ENCODE data around the gene WDR1.

WDR1 gene

DNA sequence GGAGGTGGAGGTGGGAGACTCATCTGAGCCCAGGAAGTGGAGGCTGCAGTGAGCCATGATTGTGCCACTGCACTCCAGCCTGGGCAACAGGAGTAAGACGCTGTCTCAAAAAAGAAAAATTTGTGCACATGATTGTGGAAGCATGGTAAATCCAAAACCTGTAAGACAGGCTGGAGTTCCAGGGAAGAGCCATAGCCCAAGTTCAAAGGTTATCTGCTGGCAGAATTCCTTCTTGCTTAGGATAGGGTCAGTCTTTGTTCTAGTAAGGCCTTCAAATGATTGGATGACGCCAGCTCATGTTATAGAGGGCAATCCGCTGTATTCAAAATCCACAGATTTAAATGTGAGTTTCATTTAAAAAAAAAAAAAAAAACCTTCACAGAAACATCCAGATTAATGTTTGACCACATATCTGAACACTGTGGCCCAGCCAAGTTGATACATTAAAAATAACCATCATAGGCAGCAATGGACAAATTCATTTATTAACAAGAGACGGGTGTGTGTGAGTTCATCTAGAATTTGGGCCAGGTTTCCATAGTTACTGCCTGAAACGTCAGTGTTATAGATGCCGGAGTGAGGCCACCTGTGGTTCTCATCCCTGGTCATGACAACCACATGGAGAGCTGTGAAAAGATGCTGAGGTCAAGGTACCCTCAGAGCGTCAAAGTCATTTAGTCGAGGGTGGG, 60.1 kb downstream of the WDR1 start:
- ATAC-seq: no peak
- TF ChIP-seq ZNF565 (CRISPR knock-in tag; conservative IDR thresholded peaks at IDR 0.05; ENCODE audit: low read depth): no peak

DNA sequence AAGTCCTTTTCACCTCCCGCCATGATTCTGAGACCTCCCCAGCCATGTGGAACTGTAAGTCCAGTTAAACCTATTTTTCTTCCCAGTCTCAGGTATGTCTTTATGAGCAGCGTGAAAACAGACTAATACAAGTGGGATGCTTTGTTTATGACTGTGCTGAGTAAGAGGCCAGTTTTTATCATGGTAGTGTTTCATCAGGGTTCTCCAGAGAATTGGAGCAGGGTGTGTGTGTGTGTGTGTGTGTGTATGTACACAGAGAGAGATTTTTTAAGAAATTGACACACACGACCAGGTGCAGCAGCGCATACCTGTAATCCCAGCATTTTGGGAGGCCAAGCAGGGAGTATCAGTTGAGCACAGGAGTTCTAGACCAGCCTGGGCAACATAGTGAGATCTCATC, 60.7 kb downstream of the WDR1 start:
- TF ChIP-seq GLIS3 (CRISPR knock-in tag; IDR thresholded peaks at IDR 0.05) (no peak), SNAI2 (CRISPR knock-in tag; IDR thresholded peaks at IDR 0.05) (no peak), ESRRG (CRISPR knock-in tag; IDR thresholded peaks at IDR 0.05) (no peak)
- TF ChIP-seq, protein P1, sequence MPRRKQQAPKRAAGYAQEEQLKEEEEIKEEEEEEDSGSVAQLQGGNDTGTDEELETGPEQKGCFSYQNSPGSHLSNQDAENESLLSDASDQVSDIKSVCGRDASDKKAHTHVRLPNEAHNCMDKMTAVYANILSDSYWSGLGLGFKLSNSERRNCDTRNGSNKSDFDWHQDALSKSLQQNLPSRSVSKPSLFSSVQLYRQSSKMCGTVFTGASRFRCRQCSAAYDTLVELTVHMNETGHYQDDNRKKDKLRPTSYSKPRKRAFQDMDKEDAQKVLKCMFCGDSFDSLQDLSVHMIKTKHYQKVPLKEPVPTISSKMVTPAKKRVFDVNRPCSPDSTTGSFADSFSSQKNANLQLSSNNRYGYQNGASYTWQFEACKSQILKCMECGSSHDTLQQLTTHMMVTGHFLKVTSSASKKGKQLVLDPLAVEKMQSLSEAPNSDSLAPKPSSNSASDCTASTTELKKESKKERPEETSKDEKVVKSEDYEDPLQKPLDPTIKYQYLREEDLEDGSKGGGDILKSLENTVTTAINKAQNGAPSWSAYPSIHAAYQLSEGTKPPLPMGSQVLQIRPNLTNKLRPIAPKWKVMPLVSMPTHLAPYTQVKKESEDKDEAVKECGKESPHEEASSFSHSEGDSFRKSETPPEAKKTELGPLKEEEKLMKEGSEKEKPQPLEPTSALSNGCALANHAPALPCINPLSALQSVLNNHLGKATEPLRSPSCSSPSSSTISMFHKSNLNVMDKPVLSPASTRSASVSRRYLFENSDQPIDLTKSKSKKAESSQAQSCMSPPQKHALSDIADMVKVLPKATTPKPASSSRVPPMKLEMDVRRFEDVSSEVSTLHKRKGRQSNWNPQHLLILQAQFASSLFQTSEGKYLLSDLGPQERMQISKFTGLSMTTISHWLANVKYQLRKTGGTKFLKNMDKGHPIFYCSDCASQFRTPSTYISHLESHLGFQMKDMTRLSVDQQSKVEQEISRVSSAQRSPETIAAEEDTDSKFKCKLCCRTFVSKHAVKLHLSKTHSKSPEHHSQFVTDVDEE (CRISPR knock-in tag; IDR thresholded peaks at IDR 0.05): no peak
- no peak for ATAC-seq

DNA sequence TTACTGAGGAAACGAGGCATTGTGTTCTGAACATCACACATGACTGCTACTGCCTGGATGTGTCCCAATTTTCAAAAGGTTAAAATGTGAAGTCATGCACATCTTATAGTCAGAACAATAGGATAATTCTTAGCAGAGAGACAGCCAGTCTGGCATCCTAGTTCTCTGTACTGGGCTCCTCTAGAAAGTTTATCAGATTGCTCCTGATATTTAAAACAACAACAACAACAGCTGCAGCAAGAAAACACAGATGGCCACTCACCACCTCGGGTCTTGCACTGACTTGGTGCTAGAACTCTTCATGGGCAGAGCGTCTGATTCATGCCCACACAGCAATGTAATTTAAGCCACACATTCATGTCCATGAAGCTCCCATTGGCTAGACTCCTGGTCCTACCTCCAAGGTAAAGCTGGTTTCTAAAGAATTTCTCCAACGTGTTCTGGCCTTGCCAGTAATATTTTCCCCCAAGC, 62.0 kb downstream of the WDR1 start:
- TF ChIP-seq GLIS3 (CRISPR knock-in tag; IDR thresholded peaks at IDR 0.05) (no peak), ZNF8 (CRISPR knock-in tag; IDR thresholded peaks at IDR 0.05) (no peak), TCF4 (CRISPR knock-in tag; IDR thresholded peaks at IDR 0.05; ENCODE audit: borderline replicate concordance) (no peak), ZNF565 (CRISPR knock-in tag; conservative IDR thresholded peaks at IDR 0.05; ENCODE audit: low read depth) (no peak), ISL1 (CRISPR knock-in tag; IDR thresholded peaks at IDR 0.05) (no peak), ZFP3 (CRISPR knock-in tag; IDR thresholded peaks at IDR 0.05) (no peak), BACH2 (CRISPR knock-in tag; IDR thresholded peaks at IDR 0.05; ENCODE audit: borderline replicate concordance) (no peak), TOX (CRISPR knock-in tag; IDR thresholded peaks at IDR 0.05; ENCODE audit: borderline replicate concordance) (no peak)
- TF ChIP-seq, protein P1 (CRISPR knock-in tag; IDR thresholded peaks at IDR 0.05): no peak
- TF ChIP-seq, protein P2, sequence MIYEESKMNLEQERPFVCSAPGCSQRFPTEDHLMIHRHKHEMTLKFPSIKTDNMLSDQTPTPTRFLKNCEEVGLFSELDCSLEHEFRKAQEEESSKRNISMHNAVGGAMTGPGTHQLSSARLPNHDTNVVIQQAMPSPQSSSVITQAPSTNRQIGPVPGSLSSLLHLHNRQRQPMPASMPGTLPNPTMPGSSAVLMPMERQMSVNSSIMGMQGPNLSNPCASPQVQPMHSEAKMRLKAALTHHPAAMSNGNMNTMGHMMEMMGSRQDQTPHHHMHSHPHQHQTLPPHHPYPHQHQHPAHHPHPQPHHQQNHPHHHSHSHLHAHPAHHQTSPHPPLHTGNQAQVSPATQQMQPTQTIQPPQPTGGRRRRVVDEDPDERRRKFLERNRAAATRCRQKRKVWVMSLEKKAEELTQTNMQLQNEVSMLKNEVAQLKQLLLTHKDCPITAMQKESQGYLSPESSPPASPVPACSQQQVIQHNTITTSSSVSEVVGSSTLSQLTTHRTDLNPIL (CRISPR knock-in tag; IDR thresholded peaks at IDR 0.05; ENCODE audit: low read depth): no peak
- TF ChIP-seq, protein P3, sequence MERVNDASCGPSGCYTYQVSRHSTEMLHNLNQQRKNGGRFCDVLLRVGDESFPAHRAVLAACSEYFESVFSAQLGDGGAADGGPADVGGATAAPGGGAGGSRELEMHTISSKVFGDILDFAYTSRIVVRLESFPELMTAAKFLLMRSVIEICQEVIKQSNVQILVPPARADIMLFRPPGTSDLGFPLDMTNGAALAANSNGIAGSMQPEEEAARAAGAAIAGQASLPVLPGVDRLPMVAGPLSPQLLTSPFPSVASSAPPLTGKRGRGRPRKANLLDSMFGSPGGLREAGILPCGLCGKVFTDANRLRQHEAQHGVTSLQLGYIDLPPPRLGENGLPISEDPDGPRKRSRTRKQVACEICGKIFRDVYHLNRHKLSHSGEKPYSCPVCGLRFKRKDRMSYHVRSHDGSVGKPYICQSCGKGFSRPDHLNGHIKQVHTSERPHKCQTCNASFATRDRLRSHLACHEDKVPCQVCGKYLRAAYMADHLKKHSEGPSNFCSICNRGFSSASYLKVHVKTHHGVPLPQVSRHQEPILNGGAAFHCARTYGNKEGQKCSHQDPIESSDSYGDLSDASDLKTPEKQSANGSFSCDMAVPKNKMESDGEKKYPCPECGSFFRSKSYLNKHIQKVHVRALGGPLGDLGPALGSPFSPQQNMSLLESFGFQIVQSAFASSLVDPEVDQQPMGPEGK (CRISPR knock-in tag; IDR thresholded peaks at IDR 0.05; ENCODE audit: borderline replicate concordance): no peak
- TF ChIP-seq, protein P4, sequence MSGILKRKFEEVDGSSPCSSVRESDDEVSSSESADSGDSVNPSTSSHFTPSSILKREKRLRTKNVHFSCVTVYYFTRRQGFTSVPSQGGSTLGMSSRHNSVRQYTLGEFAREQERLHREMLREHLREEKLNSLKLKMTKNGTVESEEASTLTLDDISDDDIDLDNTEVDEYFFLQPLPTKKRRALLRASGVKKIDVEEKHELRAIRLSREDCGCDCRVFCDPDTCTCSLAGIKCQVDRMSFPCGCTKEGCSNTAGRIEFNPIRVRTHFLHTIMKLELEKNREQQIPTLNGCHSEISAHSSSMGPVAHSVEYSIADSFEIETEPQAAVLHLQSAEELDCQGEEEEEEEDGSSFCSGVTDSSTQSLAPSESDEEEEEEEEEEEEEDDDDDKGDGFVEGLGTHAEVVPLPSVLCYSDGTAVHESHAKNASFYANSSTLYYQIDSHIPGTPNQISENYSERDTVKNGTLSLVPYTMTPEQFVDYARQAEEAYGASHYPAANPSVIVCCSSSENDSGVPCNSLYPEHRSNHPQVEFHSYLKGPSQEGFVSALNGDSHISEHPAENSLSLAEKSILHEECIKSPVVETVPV (CRISPR knock-in tag; IDR thresholded peaks at IDR 0.05): no peak

DNA sequence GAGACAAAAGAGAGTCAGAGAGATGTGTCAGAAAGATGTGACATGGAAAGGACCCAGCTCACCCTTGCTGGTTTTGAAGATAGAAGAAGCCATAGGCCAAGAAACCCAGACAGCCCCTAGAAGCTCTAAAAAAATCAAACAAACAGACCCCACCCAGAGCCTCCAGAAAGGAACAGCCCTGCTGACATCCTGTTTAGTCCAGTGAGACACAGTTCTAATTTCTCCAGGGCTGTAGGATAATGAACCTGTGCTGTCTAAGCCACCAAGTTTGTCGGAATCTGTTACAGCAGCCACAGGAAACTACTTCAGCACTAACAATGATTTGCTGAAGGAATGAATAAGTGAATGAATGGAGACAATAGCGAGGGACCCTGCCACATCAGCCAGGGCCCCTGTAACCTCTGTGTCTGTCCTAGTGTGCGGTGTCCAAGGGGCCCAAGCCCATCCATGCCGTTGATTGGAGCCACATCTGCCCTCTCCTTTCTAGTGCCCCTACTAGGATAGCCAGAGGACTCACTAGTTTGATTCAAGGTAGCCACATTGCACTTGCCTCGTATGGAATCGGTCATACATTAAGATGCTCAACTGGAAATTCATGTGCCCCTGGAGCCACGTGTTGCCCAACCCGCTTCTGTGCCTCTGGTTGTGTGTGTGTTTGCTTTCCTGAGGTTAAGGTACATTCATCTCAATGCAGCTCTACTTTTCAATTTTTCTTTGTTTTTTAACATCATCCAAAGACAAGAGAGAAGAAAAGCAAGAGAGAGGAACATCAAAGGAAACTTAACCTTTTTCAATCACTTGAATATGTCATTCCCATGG, 62.8 kb downstream of the WDR1 start:
- ATAC-seq: no peak
- TF ChIP-seq GLIS3 (CRISPR knock-in tag; IDR thresholded peaks at IDR 0.05) (no peak), OSR1 (CRISPR knock-in tag; IDR thresholded peaks at IDR 0.05) (no peak), ZNF565 (CRISPR knock-in tag; conservative IDR thresholded peaks at IDR 0.05; ENCODE audit: low read depth) (no peak), ZFP3 (CRISPR knock-in tag; IDR thresholded peaks at IDR 0.05) (no peak), ZFP30 (CRISPR knock-in tag; IDR thresholded peaks at IDR 0.05) (no peak), TOX (CRISPR knock-in tag; IDR thresholded peaks at IDR 0.05; ENCODE audit: borderline replicate concordance) (no peak), CSDC2 (CRISPR knock-in tag; IDR thresholded peaks at IDR 0.05) (no peak), RARB (CRISPR knock-in tag; IDR thresholded peaks at IDR 0.05) (no peak), ISL1 (CRISPR knock-in tag; IDR thresholded peaks at IDR 0.05) (no peak), ZNF70 (CRISPR knock-in tag; IDR thresholded peaks at IDR 0.05) (no peak), BACH2 (CRISPR knock-in tag; IDR thresholded peaks at IDR 0.05; ENCODE audit: borderline replicate concordance) (no peak), PPARA (CRISPR knock-in tag; IDR thresholded peaks at IDR 0.05; ENCODE audit: borderline replicate concordance) (no peak)
- TF ChIP-seq, protein P1 (CRISPR knock-in tag; IDR thresholded peaks at IDR 0.05): no peak

More for the DNA sequence above, 62.0 kb downstream of the WDR1 start:
- ATAC-seq: no peak
